ENCODE measurements around the gene ABHD5.

The ABHD5 gene

GRCh38 chr3:43690400-43691119, at the start of gene ABHD5:
TSS of gene ABHD5 (plus strand) at chr3:43690938. CDS start at chr3:43690993, 55 bp downstream.
- TF ChIP-seq EZH2 (IDR thresholded peaks at IDR 0.05; ENCODE audit: borderline replicate concordance, low read length) (no peak), CTCF (IDR thresholded peaks at IDR 0.05; ENCODE audit: low read length) (peak; percentile 20; the same call in 1 of the 2 replicates)

GRCh38 chr3:43641306-43642114, 49.2 kb upstream of the ABHD5 start:
- H3K4me1 ChIP-seq (ENCODE audit: insufficient read depth, low read length, severe bottlenecking) = no peaks in the 10 kb centered on the region
- H3K9me2 ChIP-seq (ENCODE audit: low read depth, low read length) = no peaks in the 10 kb centered on the region
- TF ChIP-seq CTCF (IDR thresholded peaks at IDR 0.05; ENCODE audit: low read length) = no peak
- H3K4me2 ChIP-seq (ENCODE audit: low read length) = no peak overlapping the region
- H2AFZ ChIP-seq (ENCODE audit: low read length) = no peak overlapping the region
- H3F3A ChIP-seq (ENCODE audit: insufficient read depth, low read length) = no peaks in the 10 kb centered on the region
- H3K4me3 ChIP-seq (ENCODE audit: low read depth, low read length, poor library complexity, severe bottlenecking) = no peak overlapping the region
- H3K9ac ChIP-seq (ENCODE audit: low read length) = no peak overlapping the region
- no peak overlapping the region for H3K27ac ChIP-seq (ENCODE audit: low read depth, low read length, poor library complexity, severe bottlenecking)
- no peaks in the 10 kb centered on the region for H3K79me2 ChIP-seq (ENCODE audit: insufficient read depth, low read length)
- no peaks in the 10 kb centered on the region for H3K27me3 ChIP-seq (ENCODE audit: insufficient read depth, low read length)
- H3K36me3 ChIP-seq (ENCODE audit: insufficient read depth, low read length) = no peaks in the 10 kb centered on the region
- no peaks in the 10 kb centered on the region for H3K9me3 ChIP-seq (ENCODE audit: low read length)
- no peaks in the 10 kb centered on the region for H4K20me1 ChIP-seq (ENCODE audit: insufficient read depth, low read length)

More at GRCh38 chr3:43690400-43691119, at the start of gene ABHD5:
- no peaks in the 10 kb centered on the region; the same call in 1 of the 2 replicates for H4K20me1 ChIP-seq (ENCODE audit: insufficient read depth, low read length)
- H3K9ac ChIP-seq (ENCODE audit: low read length) = peak within 1 kb of the TSS; percentile 79
- H3F3A ChIP-seq (ENCODE audit: insufficient read depth, low read length) = no peaks in the 10 kb centered on the region; the same call in 1 of the 2 replicates
- no peaks in the 10 kb centered on the region for H3K79me2 ChIP-seq (ENCODE audit: insufficient read depth, low read length)
- H3K4me2 ChIP-seq (ENCODE audit: low read length) = peak within 1 kb of the TSS; percentile 94
- H3K27ac ChIP-seq (ENCODE audit: low read depth, low read length, poor library complexity, severe bottlenecking) = no peak within 1 kb of the TSS
- peaks cover 19% of the 10 kb centered on the region for H3K4me1 ChIP-seq (ENCODE audit: insufficient read depth, low read length, severe bottlenecking)
- H3K4me3 ChIP-seq (ENCODE audit: low read depth, low read length, poor library complexity, severe bottlenecking) = peak within 1 kb of the TSS; percentile 77
- H3K9me3 ChIP-seq (ENCODE audit: low read length) = no peaks in the 10 kb centered on the region
- peak within 1 kb of the TSS; percentile 75; the same call in 1 of the 2 replicates for H2AFZ ChIP-seq (ENCODE audit: low read length)
- H3K9me2 ChIP-seq (ENCODE audit: low read depth, low read length) = no peaks in the 10 kb centered on the region
- no peaks in the 10 kb centered on the region for H3K27me3 ChIP-seq (ENCODE audit: insufficient read depth, low read length)
- H3K36me3 ChIP-seq (ENCODE audit: insufficient read depth, low read length) = no peaks in the 10 kb centered on the region

GRCh38 chr3:43644443-43644842, 46.3 kb upstream of the ABHD5 start:
- Histone ChIP-seq H3K4me1 (ENCODE audit: insufficient read depth, low read length, severe bottlenecking) (no peaks in the 10 kb centered on the region), H3K27ac (ENCODE audit: low read depth, low read length, poor library complexity, severe bottlenecking) (no peak overlapping the region), H3K27me3 (ENCODE audit: insufficient read depth, low read length) (no peaks in the 10 kb centered on the region)

More at GRCh38 chr3:43644443-43644842, 46.3 kb upstream of the ABHD5 start:
- H2AFZ ChIP-seq (ENCODE audit: low read length) = no peak overlapping the region
- H3K79me2 ChIP-seq (ENCODE audit: insufficient read depth, low read length) = no peaks in the 10 kb centered on the region
- no peaks in the 10 kb centered on the region for H3K9me2 ChIP-seq (ENCODE audit: low read depth, low read length)
- no peaks in the 10 kb centered on the region for H4K20me1 ChIP-seq (ENCODE audit: insufficient read depth, low read length)
- H3K9me3 ChIP-seq (ENCODE audit: low read length) = no peaks in the 10 kb centered on the region
- no peak overlapping the region for H3K4me2 ChIP-seq (ENCODE audit: low read length)
- no peak overlapping the region for H3K9ac ChIP-seq (ENCODE audit: low read length)
- TF ChIP-seq EZH2 (IDR thresholded peaks at IDR 0.05; ENCODE audit: borderline replicate concordance, low read length) (no peak), CTCF (IDR thresholded peaks at IDR 0.05; ENCODE audit: low read length) (no peak)
- no peaks in the 10 kb centered on the region for H3K36me3 ChIP-seq (ENCODE audit: insufficient read depth, low read length)
- no peak overlapping the region for H3K4me3 ChIP-seq (ENCODE audit: low read depth, low read length, poor library complexity, severe bottlenecking)
- H3F3A ChIP-seq (ENCODE audit: insufficient read depth, low read length) = no peaks in the 10 kb centered on the region

All from OCI-LY1 (cell line).